GM12878 (cell line): Measurements from ENCODE around the gene TRPV3. TPM values are rescaled to one million over a fixed set of nuclear protein-coding genes. Genes with fewer than 3 reads are reported as not detected.

Experiments
- ATAC-seq: fragments of 200-7000 bp; cut with Tn5 transposase; 3 replicates; pipeline ENCODE4 v1.9.1; 2020; ENCODE audit warnings: mild to moderate bottlenecking, moderate library complexity
- BruUV-seq: library from RNA; stranded (reverse); fragments of 400-500 nt; replicated peaks from 2 replicates; lab custom pipeline; 2021; lab: Mats Ljungman, UMichigan
- CTCF ChIA-PET: fragments of 300-600 bp; sonication (Branson Sonifier 250); formaldehyde crosslinking; extraction: SDS; loops from one replicate; lab custom pipeline; 2021; ENCODE audit warnings: inconsistent platforms; lab: Yijun Ruan, JAX
- POLR2A ChIA-PET: fragments of 350-600 bp; formaldehyde crosslinking; extraction: SDS; loops from one replicate; lab custom pipeline; 2021; ENCODE audit warnings: inconsistent platforms; lab: Charles Lee
- RAD21 ChIA-PET: fragments of 300-600 bp; sonication (Branson Sonifier 250); formaldehyde crosslinking; loops from one replicate; lab custom pipeline; 2023; ENCODE audit warnings: antibody characterized with exemption; ENCODE audit not compliant: unreplicated experiment; lab: Charles Lee
- SMC1A ChIA-PET: fragments of 300-600 bp; sonication (Branson Sonifier 250); formaldehyde crosslinking; loops from one replicate; lab custom pipeline; 2023; ENCODE audit not compliant: unreplicated experiment, uncharacterized antibody; lab: Charles Lee
- DNase-seq: peaks from one replicate; pipeline ENCODE4 v3.0.0-alpha.2; 2011; ENCODE audit warnings: low read depth, low spot score
- FAIRE-seq: peaks from 3 replicates; lab custom pipeline; 2011; peaks lifted over from hg19 to GRCh38; lab: Jason Lieb, UNC
- H2AFZ ChIP-seq: 2 replicates; pipeline ENCODE4 v1.6.0; 2011; ENCODE audit warnings: low read depth, low read length, control low read depth; ENCODE audit not compliant: control insufficient read depth
- H3K27ac ChIP-seq: 2 replicates; pipeline ENCODE4 v1.5.1; 2011; ENCODE audit warnings: control low read depth; ENCODE audit not compliant: control insufficient read depth, insufficient read depth
- H3K27me3 ChIP-seq, 2 experiments: replicated peaks in 1 of 2; 2 replicates each; pipeline versions ENCODE4 v1.6.0 to v1.6.1; 2011; ENCODE audit warnings: low read length in 1 of 2; ENCODE audit not compliant: control insufficient read depth in 2 of 2, insufficient read depth in 2 of 2
- H3K36me3 ChIP-seq, 2 experiments: 2 replicates each; pipeline ENCODE4 v1.5.1; 2011; ENCODE audit warnings: low read length in 1 of 2; ENCODE audit not compliant: control insufficient read depth in 2 of 2, insufficient read depth in 2 of 2
- H3K4me1 ChIP-seq: 2 replicates; pipeline ENCODE4 v1.6.1; 2011; ENCODE audit warnings: mild to moderate bottlenecking, low read length, moderate library complexity, mixed read lengths; ENCODE audit not compliant: control insufficient read depth, insufficient read depth
- H3K4me2 ChIP-seq: 2 replicates; pipeline ENCODE4 v1.6.0; 2011; ENCODE audit warnings: control low read depth; ENCODE audit not compliant: control insufficient read depth, insufficient read depth
- H3K4me3 ChIP-seq: fragments of 200-600 bp; sonication (generic); 2 replicates; pipeline ENCODE4 v1.5.1; 2016
- H3K79me2 ChIP-seq: 2 replicates; pipeline ENCODE4 v1.6.0; 2011; ENCODE audit warnings: low read length; ENCODE audit not compliant: control insufficient read depth, insufficient read depth
- H3K9ac ChIP-seq: 2 replicates; pipeline ENCODE4 v1.8.0; 2011; ENCODE audit warnings: low read length, control low read depth, mixed read lengths; ENCODE audit not compliant: control insufficient read depth, insufficient read depth
- H3K9me3 ChIP-seq: replicated peaks from 3 replicates; pipeline ENCODE4 v1.5.1; 2011; ENCODE audit warnings: mild to moderate bottlenecking, low read length; ENCODE audit not compliant: control insufficient read depth, insufficient read depth
- H4K20me1 ChIP-seq: 2 replicates; pipeline ENCODE4 v1.6.0; 2011; ENCODE audit not compliant: control insufficient read depth, insufficient read depth
- ASH2L ChIP-seq: fragments of 300-600, 200-600 bp; sonication (generic); IDR thresholded peaks from 2 replicates; pipeline ENCODE4 v1.6.1; 2017; ENCODE audit warnings: low read depth, mild to moderate bottlenecking, borderline replicate concordance
- CBFB ChIP-seq: IDR thresholded peaks from 2 replicates; pipeline ENCODE4 v1.6.1; 2016; ENCODE audit warnings: antibody characterized with exemption, low read depth
- EGR1 ChIP-seq, 2 experiments: IDR thresholded peaks; 1 replicate in 1 of 2; 2 replicates in 1 of 2; pipeline ENCODE4 v1.6.1; 2011 to 2012; ENCODE audit warnings: low read depth in 2 of 2, low read length in 2 of 2, borderline replicate concordance in 1 of 2, mild to moderate bottlenecking in 1 of 2, moderate library complexity in 1 of 2
- ELK1 ChIP-seq: IDR thresholded peaks from 2 replicates; pipeline ENCODE4 v1.6.1; 2012; ENCODE audit warnings: low read depth, low read length, improper control_type of control experiment
- HDAC2 ChIP-seq: fragments of 200-600 bp; sonication (generic); IDR thresholded peaks from 2 replicates; pipeline ENCODE4 v1.6.1; 2017
- HDAC6 ChIP-seq: fragments of 200-600 bp; sonication (generic); IDR thresholded peaks from one replicate; pipeline ENCODE4 v1.8.0; 2017; ENCODE audit warnings: antibody characterized with exemption; ENCODE audit not compliant: unreplicated experiment
- MEF2A ChIP-seq: IDR thresholded peaks from 2 replicates; pipeline ENCODE4 v1.6.1; 2011; ENCODE audit warnings: low read depth, mild to moderate bottlenecking, low read length, moderate library complexity; ENCODE audit not compliant: insufficient read depth
- MTA3 ChIP-seq: IDR thresholded peaks from 2 replicates; pipeline ENCODE4 v1.6.1; 2012; ENCODE audit warnings: low read length, inconsistent platforms, borderline replicate concordance
- NFIC ChIP-seq: IDR thresholded peaks from 2 replicates; pipeline ENCODE4 v1.6.1; 2012; ENCODE audit warnings: low read depth, mild to moderate bottlenecking, inconsistent platforms, low read length, moderate library complexity
- NR2C2 ChIP-seq: IDR thresholded peaks from 2 replicates; pipeline ENCODE4 v1.6.1; 2011; ENCODE audit warnings: borderline replicate concordance, low read depth; ENCODE audit not compliant: control insufficient read depth, insufficient read length
- POLR2AphosphoS2 ChIP-seq: IDR thresholded peaks from 2 replicates; pipeline ENCODE4 v1.6.1; 2011; ENCODE audit warnings: low read depth, mild to moderate bottlenecking, low read length, improper control_type of control experiment, moderate library complexity
- SIX5 ChIP-seq: IDR thresholded peaks from 2 replicates; pipeline ENCODE4 v1.6.1; 2011; ENCODE audit warnings: mild to moderate bottlenecking, low read depth, low read length, moderate library complexity; ENCODE audit not compliant: severe bottlenecking
- SMC3 ChIP-seq: IDR thresholded peaks from 2 replicates; pipeline ENCODE4 v1.6.1; 2011; ENCODE audit warnings: low read length, improper control_type of control experiment, borderline replicate concordance
- TCF12 ChIP-seq: IDR thresholded peaks from 2 replicates; pipeline ENCODE4 v1.6.1; 2011; ENCODE audit warnings: low read depth, mild to moderate bottlenecking, low read length
- WRNIP1 ChIP-seq: IDR thresholded peaks from 2 replicates; pipeline ENCODE4 v1.6.1; 2011; ENCODE audit warnings: low read depth, low read length, improper control_type of control experiment, borderline replicate concordance
- ZNF384 ChIP-seq: IDR thresholded peaks from 2 replicates; pipeline ENCODE4 v1.6.1; 2012; ENCODE audit warnings: low read depth, mild to moderate bottlenecking, low read length, improper control_type of control experiment, borderline replicate concordance
- WGBS: methylation state at CpG from one replicate; pipeline ENCODE4 v1.1.6; 2016; ENCODE audit warnings: low lambda C conversion rate; ENCODE audit not compliant: insufficient replicate concordance, insufficient coverage; ENCODE audit errors: missing lambda C conversion rate; 5-methylcytosine and 5-hydroxymethylcytosine counted together
- in situ Hi-C: fragments of 300-500 bp; cut with MboI; formaldehyde crosslinking; loops from 9 replicates; pipeline ENCODE4 v1.14.3; 2018; ENCODE audit warnings: mixed read lengths
- intact Hi-C: fragments of 100-400 bp; cut with micrococcal nuclease; formaldehyde crosslinking; loops from one replicate; pipeline ENCODE4 v1.14.2; 2022; ENCODE audit not compliant: unreplicated experiment
- polyA plus RNA-seq, 11 experiments: library from polyadenylated mRNA; depleted of rRNA in 4 of 11; unstranded in 6 of 11; stranded (reverse) in 5 of 11; fragments of >200 nt; fragmentation: Nextera tagmentation in 4 of 11; fragmentation: Illumina TruSeq in 1 of 11; extraction: Ambion mirVana in 4 of 11; extraction: Trizol in 1 of 11; gene quantifications; 1 replicate in 1 of 11; 2 replicates in 10 of 11; pipeline versions ENCODE4 v1.2.1 to v1.2.3, GENCODE V29; 2011 to 2016; ENCODE audit warnings: inconsistent platforms in 2 of 11, missing spikeins in 2 of 11, low read depth in 1 of 11
- total RNA-seq, 4 experiments: library from RNA; depleted of rRNA in 3 of 4; stranded (reverse); fragments of >200 nt in 3 of 4; fragmentation: Illumina TruSeq in 1 of 4; extraction: Trizol in 1 of 4; gene quantifications; 2 replicates each; pipeline versions ENCODE4 v1.2.1 to v1.2.3, GENCODE V29; 2013 to 2021

Gene TRPV3
- total and polyA plus RNA-seq, 10 of the 15 experiments (the other 5 are each of a cell fraction or from before 2014, with no cell fraction given) = 0.52 to 12.0 (median 2.7) TPM

- Histone ChIP-seq H3K4me3 (no peak overlapping the region), H3K79me2 (no peaks in the 10 kb centered on the region), H3K27ac (no peak overlapping the region), H3K27me3 (no peaks in the 10 kb centered on the region), H3K9me3 (no peaks in the 10 kb centered on the region), H3K9ac (no peak overlapping the region), H4K20me1 (no peaks in the 10 kb centered on the region), H3K4me1 (no peaks in the 10 kb centered on the region), H3K4me2 (no peak overlapping the region), H3K36me3 (no peaks in the 10 kb centered on the region), H2AFZ (no peak overlapping the region)
- no peak for TF ChIP-seq ASH2L
- TF ChIP-seq WRNIP1 = no peak
- no peak for TF ChIP-seq MEF2A
- no peak for TF ChIP-seq ELK1
- TF ChIP-seq MTA3 = no peak
- no peak for TF ChIP-seq EGR1 (IDR thresholded peaks at IDR 0.05; ENCODE audit: borderline replicate concordance in 1 of 2, low read depth in 2 of 2, low read length in 2 of 2)
- TF ChIP-seq SMC3 = no peak
- TF ChIP-seq HDAC6 = no peak
- TF ChIP-seq HDAC2 = no peak
- no peak for TF ChIP-seq NFIC
- no peak for TF ChIP-seq POLR2AphosphoS2
- no peak for TF ChIP-seq TCF12
- TF ChIP-seq NR2C2 = no peak
- no peak for TF ChIP-seq CBFB
- no peak for TF ChIP-seq ZNF384
- no peak for TF ChIP-seq SIX5
- SMC1A ChIA-PET = no interaction called here
- no peak for DNase-seq
- RAD21 ChIA-PET = no interaction called here
- intact Hi-C loops (no loop called here), in situ Hi-C loops (no loop called here)
- CTCF ChIA-PET = interaction anchor here (1.0 kb wide), 1 partner anchor 18 kb away, joined by 3 read pairs; no protein-coding TSS in a partner anchor
- FAIRE-seq = no peak
- 36% methylated on average over 1 of the region's 1 CpG for WGBS
- POLR2A ChIA-PET = no interaction called here
- no peak for ATAC-seq
- no TSS peak for BruUV-seq
These were observed 54.3 kb downstream of the TRPV3 start for GRCh38 chr17:3503285-3503684.
